ENCODE results near the gene FRRS1. TPM values are rescaled to one million over a fixed set of nuclear protein-coding genes. Genes with fewer than 3 reads are reported as not detected.
A peak's percentile ranks its signal among the peaks of the same experiment; 100 is the strongest.

The FRRS1 gene
- total RNA-seq, 2 experiments from 2014 or later, result 4.2 to 4.3 TPM

DNA sequence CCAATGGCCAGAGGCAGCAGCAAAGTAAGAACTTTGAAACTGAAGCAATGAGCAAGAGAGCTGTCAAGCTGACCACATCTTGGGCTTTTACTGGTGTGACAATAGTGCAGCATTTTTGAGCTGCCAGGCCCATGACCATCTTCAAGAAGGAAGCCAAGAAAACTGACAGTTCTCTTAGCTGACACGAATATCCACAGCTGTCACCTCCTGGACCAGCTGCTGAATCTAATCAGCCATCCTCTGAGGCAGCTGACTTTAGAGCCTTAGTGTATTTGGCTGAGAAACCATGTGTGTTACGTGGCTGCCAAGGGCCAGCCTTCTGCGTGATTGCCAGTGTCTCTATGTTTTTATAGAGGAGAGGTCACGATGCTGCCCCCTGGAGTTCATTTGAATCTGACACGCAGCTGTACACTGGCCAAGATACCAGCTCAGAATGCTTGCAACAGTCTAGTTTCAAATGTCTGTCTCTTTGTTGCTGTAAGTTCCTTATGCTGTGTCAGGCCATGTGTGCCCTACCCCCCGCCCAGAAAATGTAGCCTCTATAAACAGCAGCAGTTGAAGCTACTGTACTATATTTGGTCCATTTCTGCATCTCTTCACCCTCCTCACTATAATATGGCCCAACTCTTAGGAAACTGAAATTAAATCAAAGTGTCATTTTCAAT lies 80.8 kb downstream of the FRRS1 start:
- Mint-ChIP-seq H3K4me3 (no peak overlapping the region), H3K27ac (no peak overlapping the region), H3K9me3 (no peaks in the 10 kb centered on the region), H3K27me3 (no peaks in the 10 kb centered on the region), H3K36me3 (no peaks in the 10 kb centered on the region), H3K4me1 (no peaks in the 10 kb centered on the region)
- peak; percentile 21 for DNase-seq

- Mint-ChIP-seq H3K27ac (no peak overlapping the region), H3K9me3 (no peaks in the 10 kb centered on the region), H3K36me3 (no peaks in the 10 kb centered on the region), H3K27me3 (peaks cover 2% of the 10 kb centered on the region), H3K4me1 (no peaks in the 10 kb centered on the region), H3K4me3 (no peak overlapping the region)
- DNase-seq, result no peak
Observed at GRCh38 chr1:99682291-99682751, 84.1 kb downstream of the FRRS1 start.

DNA sequence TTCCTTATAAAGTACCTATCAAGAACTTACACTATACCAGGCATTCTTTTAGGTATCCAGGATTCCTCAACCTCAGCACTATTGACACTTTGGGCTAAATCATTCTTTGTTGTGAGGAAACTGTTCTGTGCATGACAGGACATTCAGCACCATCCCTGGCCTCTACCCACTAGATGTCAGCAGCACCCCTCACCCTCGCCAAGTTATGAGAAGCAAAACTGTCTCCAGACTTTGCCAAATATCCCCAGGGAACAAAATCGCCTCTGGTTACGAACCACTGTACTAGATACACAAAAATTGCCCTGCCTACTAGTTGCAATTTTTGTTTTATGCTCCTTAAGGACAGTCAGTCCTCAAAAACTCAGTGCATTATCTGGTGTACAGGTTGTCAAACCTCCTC lies 84.9 kb downstream of the FRRS1 start:
- Mint-ChIP-seq H3K27ac (no peak overlapping the region), H3K9me3 (no peaks in the 10 kb centered on the region), H3K4me3 (no peak overlapping the region), H3K27me3 (peaks cover 8% of the 10 kb centered on the region), H3K4me1 (no peaks in the 10 kb centered on the region), H3K36me3 (no peaks in the 10 kb centered on the region)
- no peak for DNase-seq

GRCh38 chr1:99680270-99680669 lies 86.2 kb downstream of the FRRS1 start:
- no peak for DNase-seq
- Mint-ChIP-seq H3K36me3 (no peaks in the 10 kb centered on the region), H3K4me3 (no peak overlapping the region), H3K9me3 (no peaks in the 10 kb centered on the region), H3K27me3 (peaks cover 8% of the 10 kb centered on the region), H3K27ac (no peak overlapping the region), H3K4me1 (no peaks in the 10 kb centered on the region)

GRCh38 chr1:99677416-99677815 lies 89.0 kb downstream of the FRRS1 start:
- no peaks in the 10 kb centered on the region for H3K4me1 Mint-ChIP-seq
- no peak for DNase-seq
- peaks cover 10% of the 10 kb centered on the region for H3K27me3 Mint-ChIP-seq
- H3K27ac Mint-ChIP-seq, result no peak overlapping the region
- no peaks in the 10 kb centered on the region for H3K9me3 Mint-ChIP-seq
- H3K36me3 Mint-ChIP-seq, result no peaks in the 10 kb centered on the region
- H3K4me3 Mint-ChIP-seq, result no peak overlapping the region

DNA sequence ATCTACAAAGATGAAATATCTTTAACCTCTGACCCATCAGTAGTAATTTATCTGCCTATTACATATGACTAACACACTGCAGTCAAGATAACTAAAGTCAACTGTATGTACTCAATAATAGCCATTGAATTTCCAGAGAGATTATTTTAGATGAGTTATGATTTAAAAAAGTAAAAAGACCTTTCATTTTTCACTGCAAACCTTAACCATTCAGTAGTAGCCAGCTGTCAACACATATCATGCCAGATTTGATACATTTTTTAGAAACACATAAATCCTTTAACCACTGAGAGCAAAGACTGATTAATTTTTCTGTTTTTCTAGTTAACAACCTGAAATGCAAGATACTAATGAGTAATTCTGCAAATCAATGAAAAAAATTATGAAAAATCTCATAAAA lies 89.6 kb downstream of the FRRS1 start:
- DNase-seq, result no peak
- Mint-ChIP-seq H3K4me1 (no peaks in the 10 kb centered on the region), H3K27ac (no peak overlapping the region), H3K9me3 (no peaks in the 10 kb centered on the region), H3K27me3 (peaks cover 15% of the 10 kb centered on the region), H3K36me3 (no peaks in the 10 kb centered on the region), H3K4me3 (no peak overlapping the region)

GRCh38 chr1:99675994-99676393 lies 90.4 kb downstream of the FRRS1 start:
- H3K9me3 Mint-ChIP-seq, result no peaks in the 10 kb centered on the region
- H3K27me3 Mint-ChIP-seq, result peaks cover 15% of the 10 kb centered on the region
- no peaks in the 10 kb centered on the region for H3K36me3 Mint-ChIP-seq
- H3K4me3 Mint-ChIP-seq, result no peak overlapping the region
- no peaks in the 10 kb centered on the region for H3K4me1 Mint-ChIP-seq
- H3K27ac Mint-ChIP-seq, result no peak overlapping the region
- DNase-seq, result no peak

GRCh38 chr1:99675292-99675691 lies 91.1 kb downstream of the FRRS1 start:
- H3K9me3 Mint-ChIP-seq, result no peaks in the 10 kb centered on the region
- DNase-seq, result no peak
- H3K4me3 Mint-ChIP-seq, result no peak overlapping the region
- H3K36me3 Mint-ChIP-seq, result no peaks in the 10 kb centered on the region
- H3K27ac Mint-ChIP-seq, result no peak overlapping the region
- peaks cover 15% of the 10 kb centered on the region for H3K27me3 Mint-ChIP-seq
- H3K4me1 Mint-ChIP-seq, result no peaks in the 10 kb centered on the region

- no peaks in the 10 kb centered on the region for H3K4me1 Mint-ChIP-seq
- H3K9me3 Mint-ChIP-seq, result no peaks in the 10 kb centered on the region
- H3K4me3 Mint-ChIP-seq, result no peak overlapping the region
- no peak for DNase-seq
- H3K27me3 Mint-ChIP-seq, result peaks cover 15% of the 10 kb centered on the region
- no peak overlapping the region for H3K27ac Mint-ChIP-seq
- no peaks in the 10 kb centered on the region for H3K36me3 Mint-ChIP-seq
Observed at GRCh38 chr1:99674115-99675064, 92.0 kb downstream of the FRRS1 start.

- Mint-ChIP-seq H3K27me3 (peaks cover 18% of the 10 kb centered on the region), H3K9me3 (no peaks in the 10 kb centered on the region), H3K4me3 (no peak overlapping the region), H3K27ac (no peak overlapping the region), H3K4me1 (no peaks in the 10 kb centered on the region), H3K36me3 (no peaks in the 10 kb centered on the region)
- DNase-seq, result no peak
Observed at GRCh38 chr1:99673315-99673714, 93.1 kb downstream of the FRRS1 start.

GRCh38 chr1:99672530-99673213 lies 93.8 kb downstream of the FRRS1 start:
- Mint-ChIP-seq H3K27me3 (peaks cover 20% of the 10 kb centered on the region), H3K27ac (no peak overlapping the region), H3K4me1 (no peaks in the 10 kb centered on the region), H3K9me3 (no peaks in the 10 kb centered on the region), H3K36me3 (no peaks in the 10 kb centered on the region), H3K4me3 (no peak overlapping the region)
- no peak for DNase-seq

GRCh38 chr1:99672038-99672437 lies 94.4 kb downstream of the FRRS1 start:
- no peaks in the 10 kb centered on the region for H3K9me3 Mint-ChIP-seq
- DNase-seq, result no peak
- no peak overlapping the region for H3K4me3 Mint-ChIP-seq
- H3K36me3 Mint-ChIP-seq, result no peaks in the 10 kb centered on the region
- H3K4me1 Mint-ChIP-seq, result no peaks in the 10 kb centered on the region
- no peak overlapping the region for H3K27ac Mint-ChIP-seq
- peaks cover 17% of the 10 kb centered on the region for H3K27me3 Mint-ChIP-seq

- Mint-ChIP-seq H3K27ac (no peak overlapping the region), H3K36me3 (no peaks in the 10 kb centered on the region), H3K9me3 (no peaks in the 10 kb centered on the region), H3K27me3 (peaks cover 18% of the 10 kb centered on the region), H3K4me3 (no peak overlapping the region), H3K4me1 (no peaks in the 10 kb centered on the region)
- no peak for DNase-seq
Observed at GRCh38 chr1:99670583-99670982, 95.9 kb downstream of the FRRS1 start.

DNA sequence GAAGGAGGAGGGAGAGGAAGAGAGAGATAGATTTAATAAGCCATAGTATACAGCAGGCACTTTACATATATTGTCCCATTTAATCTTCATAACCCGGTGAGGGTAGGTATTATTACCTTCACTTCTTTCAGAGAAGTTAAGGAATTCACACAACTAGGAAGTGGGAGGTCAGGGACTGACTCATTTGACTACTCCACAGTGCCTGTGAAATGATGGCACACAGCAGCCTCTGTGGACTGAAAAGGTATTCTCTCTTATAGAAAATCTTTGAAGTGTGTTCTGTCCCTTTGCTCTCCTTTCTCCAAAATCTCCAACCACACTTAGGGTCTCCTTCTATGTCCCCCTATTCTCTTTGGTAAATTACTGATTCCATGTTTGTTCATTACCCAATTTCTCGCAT lies 96.6 kb downstream of the FRRS1 start:
- H3K4me1 Mint-ChIP-seq, result no peaks in the 10 kb centered on the region
- no peak overlapping the region for H3K4me3 Mint-ChIP-seq
- H3K27me3 Mint-ChIP-seq, result peaks cover 18% of the 10 kb centered on the region
- DNase-seq, result no peak
- H3K9me3 Mint-ChIP-seq, result no peaks in the 10 kb centered on the region
- H3K36me3 Mint-ChIP-seq, result no peaks in the 10 kb centered on the region
- no peak overlapping the region for H3K27ac Mint-ChIP-seq

DNA sequence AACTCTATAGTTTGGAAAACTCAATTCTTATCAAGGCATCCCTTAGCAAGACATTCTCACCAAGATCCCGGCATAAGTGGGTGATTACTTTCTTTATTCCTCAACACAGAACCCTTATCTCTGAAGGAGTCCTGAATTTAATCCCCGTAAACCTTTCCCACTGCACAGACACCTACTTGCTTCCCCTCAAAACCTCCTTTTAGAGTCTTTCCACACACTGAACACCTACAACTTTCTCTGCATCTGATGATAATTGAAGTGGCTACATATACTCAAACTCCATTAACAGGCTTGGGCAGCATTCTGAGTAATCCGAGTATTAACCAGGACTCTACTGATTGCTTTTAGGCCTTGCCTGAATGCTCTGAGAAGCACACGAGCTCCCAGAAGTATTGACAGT lies 97.1 kb downstream of the FRRS1 start:
- Mint-ChIP-seq H3K27me3 (peaks cover 18% of the 10 kb centered on the region), H3K9me3 (no peaks in the 10 kb centered on the region), H3K27ac (no peak overlapping the region), H3K36me3 (no peaks in the 10 kb centered on the region), H3K4me3 (no peak overlapping the region), H3K4me1 (no peaks in the 10 kb centered on the region)
- DNase-seq, result no peak
